HepG2 (cell line): ENCODE data around the gene ZNF341. TPM values are rescaled to one million over a fixed set of nuclear protein-coding genes. Genes with fewer than 3 reads are reported as not detected.

Source experiments
- AGO1 ChIP-seq: fragments of 200-400 bp; formaldehyde crosslinking; IDR thresholded peaks from 2 replicates; pipeline ENCODE4 v1.6.1; 2017; ENCODE audit warnings: mild to moderate bottlenecking, low read depth, low read length, moderate library complexity; ENCODE audit not compliant: poor library complexity, severe bottlenecking
- E2F2 ChIP-seq: sonication (generic); formaldehyde crosslinking; IDR thresholded peaks from 2 replicates; pipeline ENCODE4 v1.4.0; 2020; ENCODE audit warnings: missing genetic modification reagents, borderline replicate concordance
- FOSL1 ChIP-seq: sonication (generic); formaldehyde crosslinking; IDR thresholded peaks from 2 replicates; pipeline ENCODE4 v1.9.0; 2021; ENCODE audit warnings: missing genetic modification reagents, borderline replicate concordance
- FOXK2 ChIP-seq: fragments of 450-650 bp; IDR thresholded peaks from 2 replicates; pipeline ENCODE4 v1.6.1; 2016
- FOXO1 ChIP-seq: sonication (generic); formaldehyde crosslinking; IDR thresholded peaks from 2 replicates; pipeline ENCODE4 v1.4.0; 2020; ENCODE audit warnings: missing genetic modification reagents
- HNRNPLL ChIP-seq: fragments of 200-400 bp; formaldehyde crosslinking; IDR thresholded peaks from 2 replicates; pipeline ENCODE4 v1.6.1; 2017; ENCODE audit warnings: mild to moderate bottlenecking, low read depth, low read length; ENCODE audit not compliant: poor library complexity, severe bottlenecking
- HOXA3 ChIP-seq: sonication (generic); formaldehyde crosslinking; IDR thresholded peaks from 2 replicates; pipeline ENCODE4 v1.5.0; 2020; ENCODE audit warnings: missing genetic modification reagents
- JUNB ChIP-seq: sonication (generic); formaldehyde crosslinking; IDR thresholded peaks from 2 replicates; pipeline ENCODE4 v1.8.0; 2022; ENCODE audit warnings: missing genetic modification reagents, mild to moderate bottlenecking, borderline replicate concordance
- KDM1A ChIP-seq: IDR thresholded peaks from 2 replicates; pipeline ENCODE4 v1.6.1; 2016; ENCODE audit warnings: missing compliant biosample characterization
- KDM3A ChIP-seq: IDR thresholded peaks from 2 replicates; pipeline ENCODE4 v1.6.1; 2018; ENCODE audit warnings: low read depth, missing compliant biosample characterization
- KMT2A ChIP-seq: sonication (generic); formaldehyde crosslinking; IDR thresholded peaks from 2 replicates; pipeline ENCODE4 v1.4.0; 2020; ENCODE audit warnings: missing genetic modification reagents
- MYNN ChIP-seq: sonication (generic); formaldehyde crosslinking; IDR thresholded peaks from 2 replicates; pipeline ENCODE4 v1.4.0; 2020; ENCODE audit warnings: mild to moderate bottlenecking, low read depth, missing genetic modification reagents
- NR2F2 ChIP-seq: IDR thresholded peaks from 2 replicates; pipeline ENCODE4 v1.6.1; 2012; ENCODE audit warnings: low read depth, inconsistent platforms, borderline replicate concordance
- NRL ChIP-seq: sonication (generic); formaldehyde crosslinking; IDR thresholded peaks from 2 replicates; pipeline ENCODE4 v1.5.0; 2020; ENCODE audit warnings: missing genetic modification reagents, mild to moderate bottlenecking, moderate library complexity, borderline replicate concordance
- PHF21A ChIP-seq: sonication (generic); formaldehyde crosslinking; IDR thresholded peaks from 2 replicates; pipeline ENCODE4 v1.5.0; 2020; ENCODE audit warnings: mild to moderate bottlenecking, missing genetic modification reagents
- POLR2AphosphoS5 ChIP-seq: IDR thresholded peaks from 2 replicates; pipeline ENCODE4 v1.6.1; 2012; ENCODE audit warnings: low read depth, low read length
- SMYD3 ChIP-seq: sonication (generic); formaldehyde crosslinking; IDR thresholded peaks from 2 replicates; pipeline ENCODE4 v1.8.1; 2023; ENCODE audit warnings: mild to moderate bottlenecking, missing genetic modification reagents
- STAT6 ChIP-seq: sonication (generic); formaldehyde crosslinking; IDR thresholded peaks from 2 replicates; pipeline ENCODE4 v1.4.0; 2020; ENCODE audit warnings: missing genetic modification reagents, mild to moderate bottlenecking, borderline replicate concordance
- THAP8 ChIP-seq: sonication (generic); formaldehyde crosslinking; IDR thresholded peaks from 2 replicates; pipeline ENCODE4 v1.5.1; 2020; ENCODE audit warnings: missing genetic modification reagents, mild to moderate bottlenecking, borderline replicate concordance
- ZBTB46 ChIP-seq: sonication (generic); formaldehyde crosslinking; IDR thresholded peaks from 2 replicates; pipeline ENCODE4 v1.4.0; 2020; ENCODE audit warnings: mild to moderate bottlenecking, missing genetic modification reagents, borderline replicate concordance
- ZFX ChIP-seq: sonication (generic); formaldehyde crosslinking; IDR thresholded peaks from 2 replicates; pipeline ENCODE4 v1.4.0; 2020; ENCODE audit warnings: mild to moderate bottlenecking, low read depth, missing genetic modification reagents, moderate library complexity
- ZNF12 ChIP-seq: sonication (generic); formaldehyde crosslinking; IDR thresholded peaks from 2 replicates; pipeline ENCODE4 v1.5.0; 2020; ENCODE audit warnings: missing genetic modification reagents
- ZNF224 ChIP-seq: sonication (generic); formaldehyde crosslinking; IDR thresholded peaks from 2 replicates; pipeline ENCODE4 v1.5.0; 2020; ENCODE audit warnings: mild to moderate bottlenecking, missing genetic modification reagents
- ZNF678 ChIP-seq: sonication (generic); formaldehyde crosslinking; IDR thresholded peaks from 2 replicates; pipeline ENCODE4 v1.4.0; 2020; ENCODE audit warnings: mild to moderate bottlenecking, missing genetic modification reagents
- ZNF788 ChIP-seq: sonication (generic); formaldehyde crosslinking; IDR thresholded peaks from 2 replicates; pipeline ENCODE4 v1.5.0; 2020; ENCODE audit warnings: mild to moderate bottlenecking, missing genetic modification reagents, borderline replicate concordance
- polyA plus RNA-seq, 8 experiments: library from polyadenylated mRNA; depleted of rRNA in 3 of 8; stranded (reverse) in 7 of 8; unstranded in 1 of 8; fragments of >200 nt; fragmentation: Illumina TruSeq in 4 of 8; extraction: Trizol in 4 of 8; gene quantifications; 2 replicates each; pipeline versions ENCODE4 v1.2.1 to v1.2.3, GENCODE V29; 2011 to 2016; ENCODE audit warnings: low read depth in 4 of 8, missing spikeins in 1 of 8, mixed read lengths in 1 of 8; ENCODE audit not compliant: insufficient read depth in 1 of 8
- total RNA-seq, 5 experiments: library from RNA; depleted of rRNA; stranded (reverse); fragments of >200 nt; fragmentation: Illumina TruSeq; extraction: Trizol; gene quantifications; 2 replicates each; pipeline ENCODE4 v1.2.3, GENCODE V29; 2016; ENCODE audit warnings: low read depth in 1 of 5

ZNF341 gene
- total and polyA plus RNA-seq, 2 of the 13 experiments (the other 11 are each of a cell fraction or from before 2014, with no cell fraction given): 1.1 to 2.2 TPM

- TF ChIP-seq KMT2A (CRISPR knock-in tag) (no peak; the same call in 1 of the 2 replicates), KDM3A (CRISPR knock-in tag) (0 out of 2 replicates have a peak, but pooled peaks have one; percentile 40), MYNN (CRISPR knock-in tag) (no peak), POLR2AphosphoS5 (no peak), THAP8 (CRISPR knock-in tag) (no peak), AGO1 (no peak), SMYD3 (CRISPR knock-in tag) (no peak), FOXK2 (no peak), ZFX (peak; percentile 58; the same call in 1 of the 2 replicates), ZNF12 (no peak), PHF21A (CRISPR knock-in tag) (no peak), JUNB (CRISPR knock-in tag) (no peak), KDM1A (no peak), HOXA3 (CRISPR knock-in tag) (peak; percentile 38; the same call in 1 of the 2 replicates), FOXO1 (CRISPR knock-in tag) (no peak), FOSL1 (CRISPR knock-in tag) (peak; percentile 71; the same call in 1 of the 2 replicates), E2F2 (CRISPR knock-in tag) (no peak; the same call in 1 of the 2 replicates), NR2F2 (0 out of 2 replicates have a peak, but pooled peaks have one; percentile 9), HNRNPLL (no peak), NRL (CRISPR knock-in tag) (no peak), ZNF678 (CRISPR knock-in tag) (peak; percentile 57; the same call in 1 of the 2 replicates), ZBTB46 (CRISPR knock-in tag) (no peak), STAT6 (no peak), ZNF788 (CRISPR knock-in tag) (no peak; the same call in 1 of the 2 replicates), ZNF224 (CRISPR knock-in tag) (0 out of 2 replicates have a peak, but pooled peaks have one; percentile 9)
Observed at GRCh38 chr20:33812152-33812849, 80.5 kb downstream of the ZNF341 start (continued).
